HG03097 (cell line): Measurements from ENCODE around the gene TNFSF8.

Experiments
- ATAC-seq: cut with Tn5 transposase; IDR thresholded peaks from one replicate; pipeline ENCODE4 v1.9.1; 2021; ENCODE audit not compliant: unreplicated experiment, low FRiP score

Gene TNFSF8

GRCh38 chr9:114883709-114884108 lies 46.7 kb downstream of the TNFSF8 start:
- ATAC-seq, result no peak

DNA sequence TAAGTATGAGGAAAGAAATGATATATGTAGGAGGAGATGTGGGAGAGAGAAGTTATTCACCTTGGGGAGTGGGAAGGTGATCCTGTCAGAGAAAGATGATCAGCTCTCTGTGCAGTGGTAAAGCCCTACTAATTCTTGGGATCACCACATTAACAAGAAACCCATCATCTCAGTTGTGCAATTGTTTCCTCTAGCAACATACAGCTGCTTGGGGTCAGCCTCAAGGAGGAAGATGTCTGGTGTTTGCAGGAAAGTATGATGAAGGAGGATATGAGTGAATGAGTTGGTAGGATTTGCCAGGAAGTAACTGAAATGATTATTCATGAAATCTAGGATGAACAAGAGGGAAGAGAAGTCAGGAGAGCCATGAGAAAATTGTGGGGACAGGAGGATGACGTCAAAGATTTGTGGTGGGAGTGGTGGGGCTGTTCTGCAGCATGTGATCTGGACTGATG lies 50.1 kb downstream of the TNFSF8 start:
- ATAC-seq, result no peak

GRCh38 chr9:114878879-114879564 lies 51.4 kb downstream of the TNFSF8 start:
- no peak for ATAC-seq

GRCh38 chr9:114869845-114870244 lies 60.5 kb downstream of the TNFSF8 start:
- no peak for ATAC-seq

- no peak for ATAC-seq
Observed at GRCh38 chr9:114869378-114869777, 61.0 kb downstream of the TNFSF8 start.

- ATAC-seq, result no peak
Observed at GRCh38 chr9:114867327-114867726, 63.1 kb downstream of the TNFSF8 start.

DNA sequence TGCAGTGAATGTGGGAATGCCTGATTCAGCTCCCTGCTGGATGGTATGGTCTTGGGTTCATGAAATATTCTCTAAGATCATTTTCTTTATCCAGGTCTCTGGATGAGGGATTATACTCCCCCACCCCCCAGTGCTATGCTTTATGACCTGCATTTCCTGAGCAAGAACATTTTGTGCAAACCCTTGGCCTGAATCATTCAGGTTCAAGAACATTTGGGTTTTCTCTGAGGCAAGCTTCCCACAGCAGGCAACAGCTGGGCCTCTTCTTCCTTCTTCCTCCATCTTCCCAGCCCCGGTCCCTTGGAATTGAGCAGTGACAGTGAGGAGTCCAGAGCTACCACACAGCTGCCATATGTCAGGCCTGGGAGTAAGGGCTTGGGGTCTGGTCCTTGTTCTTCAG lies 65.9 kb downstream of the TNFSF8 start:
- ATAC-seq, result no peak

DNA sequence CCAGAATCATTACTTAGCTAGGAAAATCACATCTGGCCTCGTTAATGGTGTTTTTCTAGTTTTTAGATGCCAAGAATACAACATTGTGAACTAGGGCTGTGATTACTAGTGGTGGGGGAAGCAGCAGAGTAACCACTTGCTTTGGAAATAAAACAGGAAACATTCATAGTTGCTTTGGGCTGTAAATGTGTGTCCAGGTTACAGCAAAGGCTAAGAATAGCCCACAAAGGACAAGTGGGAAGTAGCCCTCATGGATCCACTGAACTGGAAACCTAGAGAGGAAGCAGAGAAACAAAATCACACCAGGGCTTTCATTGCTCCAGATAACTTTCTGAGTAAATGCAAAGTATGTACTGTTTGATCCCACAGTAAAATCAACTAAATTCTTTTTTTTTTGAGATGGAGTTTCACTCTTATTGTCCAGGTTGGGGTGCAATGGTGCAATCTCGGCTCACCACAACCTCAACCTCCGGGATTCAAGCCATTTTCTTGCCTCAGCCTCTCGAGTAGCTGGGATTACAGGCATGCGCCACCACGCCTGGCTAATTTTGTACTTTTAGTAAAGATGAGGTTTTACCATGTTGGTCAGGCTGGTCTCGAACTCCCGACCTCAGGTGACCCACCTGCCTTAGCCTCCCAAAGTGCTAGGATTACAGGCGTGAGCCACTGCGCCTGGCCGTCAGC lies 68.3 kb downstream of the TNFSF8 start:
- no peak for ATAC-seq

- no peak for ATAC-seq
Observed at GRCh38 chr9:114861273-114861672, 69.1 kb downstream of the TNFSF8 start.

GRCh38 chr9:114860187-114860586 lies 70.2 kb downstream of the TNFSF8 start:
- ATAC-seq, result no peak

DNA sequence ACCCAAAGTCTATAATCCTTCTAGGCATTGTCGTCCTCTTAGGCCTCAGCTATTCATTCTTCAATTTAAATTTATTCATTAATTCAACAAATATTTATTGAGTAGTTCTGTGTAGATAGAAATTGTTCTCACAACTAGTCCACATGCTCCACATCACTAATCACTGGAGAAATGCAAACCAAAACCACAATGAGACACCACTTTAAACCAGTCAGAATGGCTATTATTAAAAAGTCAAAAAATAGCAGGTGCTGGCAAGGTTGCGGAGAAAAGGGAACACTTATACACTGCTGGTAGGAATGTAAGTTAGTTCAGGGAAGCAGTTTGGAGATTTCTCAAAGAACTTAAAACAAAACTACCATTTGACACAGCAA lies 73.5 kb downstream of the TNFSF8 start:
- no peak for ATAC-seq

GRCh38 chr9:114856215-114856941 lies 74.0 kb downstream of the TNFSF8 start:
- no peak for ATAC-seq

- ATAC-seq, result no peak
Observed at GRCh38 chr9:114855488-114855887, 74.9 kb downstream of the TNFSF8 start.

GRCh38 chr9:114854736-114855355 lies 75.5 kb downstream of the TNFSF8 start:
- ATAC-seq, result no peak

DNA sequence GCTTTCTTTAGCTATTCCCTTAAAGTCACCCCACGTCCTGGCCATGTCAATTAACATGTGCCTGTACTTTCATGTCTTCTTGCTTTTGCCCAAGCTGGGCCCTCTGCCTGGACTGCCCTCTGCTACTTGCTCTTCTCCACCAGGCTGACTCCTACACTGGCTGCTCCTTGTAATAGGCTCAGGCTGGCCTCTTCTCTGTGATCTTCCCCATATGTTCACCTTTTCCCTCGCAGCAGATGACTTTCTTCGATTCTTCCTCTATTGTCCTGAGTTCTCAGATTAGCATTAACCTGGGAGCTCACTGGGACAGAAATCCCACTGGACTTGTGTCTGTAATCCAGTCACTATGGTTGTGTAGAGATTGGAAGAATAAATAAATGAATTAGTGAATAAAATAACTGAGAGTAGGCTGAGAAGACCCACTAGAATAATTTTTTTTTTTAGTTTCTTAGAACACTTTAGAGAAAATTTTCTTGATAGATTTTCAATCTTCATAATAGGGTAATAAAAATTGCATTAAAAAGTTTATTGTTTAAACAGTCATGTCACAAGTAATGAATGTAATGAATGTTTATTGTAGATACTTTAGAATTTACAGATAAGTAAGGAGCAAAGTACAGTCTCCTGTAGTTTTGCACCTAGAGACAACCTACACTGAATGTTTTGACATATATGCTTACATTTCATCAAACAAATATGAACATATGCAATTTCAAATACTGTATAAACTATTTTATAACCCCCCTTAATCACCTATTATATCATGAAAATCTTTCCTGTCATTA lies 77.1 kb downstream of the TNFSF8 start:
- no peak for ATAC-seq

DNA sequence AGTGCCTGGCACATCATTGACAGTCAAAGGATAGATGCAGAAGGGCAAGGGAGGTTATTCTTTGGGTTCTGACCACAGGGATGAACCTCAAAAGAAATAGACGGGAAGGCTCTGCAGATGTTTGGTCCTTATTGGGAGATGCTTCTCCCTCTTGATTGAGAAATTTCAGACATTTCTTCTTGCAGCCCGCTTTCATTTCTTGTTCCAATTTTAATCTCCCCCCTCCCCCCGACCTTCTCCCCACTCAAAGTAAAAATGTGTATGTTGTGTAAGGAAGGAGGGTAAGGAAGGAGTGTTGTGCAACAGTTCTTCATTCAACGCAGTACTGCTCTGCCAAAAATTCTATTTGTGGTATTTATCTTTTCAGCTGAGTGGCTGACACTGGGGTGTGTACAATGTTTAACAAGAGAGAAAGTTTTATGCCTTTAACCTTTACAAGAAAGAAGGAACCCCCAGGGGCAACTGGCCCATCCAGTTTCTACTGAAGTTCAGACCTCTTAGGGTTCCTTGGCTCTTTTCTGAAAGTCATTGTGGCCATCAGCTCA lies 78.3 kb downstream of the TNFSF8 start:
- ATAC-seq, result no peak

DNA sequence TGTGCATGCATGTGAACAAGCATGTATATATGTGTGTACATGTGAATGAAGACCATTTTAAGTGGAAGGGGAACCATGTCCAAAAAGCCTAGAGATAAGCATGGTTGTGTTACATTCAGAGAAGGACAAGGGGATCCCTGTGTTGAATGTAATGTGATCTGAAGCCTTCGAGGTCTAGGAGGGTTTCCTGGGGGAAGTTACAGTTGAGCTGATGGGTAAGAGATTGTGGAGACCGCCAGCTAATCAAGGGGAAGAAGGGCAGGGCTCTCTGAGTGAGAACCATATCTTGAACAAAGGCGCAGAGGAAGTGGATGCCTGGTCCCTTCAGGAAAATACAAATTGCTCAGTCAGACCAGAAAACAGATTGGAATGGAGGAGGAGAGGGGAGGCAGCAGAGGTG lies 79.1 kb downstream of the TNFSF8 start:
- no peak for ATAC-seq
